Stimulated activated memory B cell treated with anti-CD40 and anti-IgM and Interleukin-4, amounts not matched to agents 10 μg/mL and 1 μg/mL and 100 μg/mL, for 72 hours (primary cell): Measurements from ENCODE around the gene PCP4.

ENCODE experiments used
- ATAC-seq: fragments of 150-1000 bp; cut with Tn5 transposase; 2 replicates; pipeline ENCODE4 v1.10.0; 2021
- H3K27ac Mint-ChIP-seq: one replicate; pipeline ENCODE4 v1.8.0; 2022; ENCODE audit warnings: mild to moderate bottlenecking, mixed read lengths
- H3K27me3 Mint-ChIP-seq: one replicate; pipeline ENCODE4 v1.8.0; 2022; ENCODE audit warnings: mixed read lengths
- H3K36me3 Mint-ChIP-seq: one replicate; pipeline ENCODE4 v1.8.0; 2022; ENCODE audit warnings: mixed read lengths
- H3K4me1 Mint-ChIP-seq: one replicate; pipeline ENCODE4 v1.8.0; 2022; ENCODE audit warnings: mixed read lengths
- H3K4me3 Mint-ChIP-seq: one replicate; pipeline ENCODE4 v1.8.0; 2022; ENCODE audit warnings: mild to moderate bottlenecking, moderate library complexity, mixed read lengths
- H3K9me3 Mint-ChIP-seq: one replicate; pipeline ENCODE4 v1.8.0; 2022; ENCODE audit warnings: mixed read lengths

PCP4 gene

DNA sequence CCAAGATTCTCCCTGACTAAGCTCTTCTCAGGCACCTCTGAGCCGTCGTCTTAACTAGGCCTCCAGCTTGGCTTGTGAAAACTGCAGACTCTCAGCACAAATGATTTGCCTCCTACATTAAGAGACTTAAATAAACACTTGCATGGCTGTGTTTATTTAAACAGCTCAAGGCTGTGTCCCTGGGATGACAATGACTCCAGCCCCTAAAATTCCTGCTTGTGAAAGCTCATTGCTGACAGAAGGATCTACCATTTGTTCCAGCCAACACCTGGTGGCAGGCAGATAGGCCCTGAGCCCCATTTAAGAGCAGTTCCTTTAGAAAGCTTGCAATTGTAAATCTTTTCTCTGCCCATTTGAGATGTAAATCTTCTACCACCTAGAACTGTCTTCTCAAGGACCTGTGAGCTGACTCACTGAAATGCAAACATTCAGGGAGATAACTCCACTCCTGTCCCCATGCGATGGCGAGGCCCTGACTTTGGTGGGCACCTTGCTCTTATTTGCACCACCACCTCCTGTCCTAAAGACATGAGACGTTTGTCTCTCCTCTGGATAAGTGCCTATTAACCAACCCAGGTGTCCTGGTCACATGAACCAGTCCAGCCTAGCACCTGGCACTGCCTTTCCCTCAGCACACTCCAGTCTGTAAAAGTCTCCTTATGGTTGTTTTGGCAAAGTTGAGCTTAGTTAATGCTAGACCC lies 15.1 kb upstream of the PCP4 start:
- no peaks in the 10 kb centered on the region for H3K27me3 Mint-ChIP-seq
- no peaks in the 10 kb centered on the region for H3K4me1 Mint-ChIP-seq
- H3K27ac Mint-ChIP-seq = no peak overlapping the region
- H3K4me3 Mint-ChIP-seq = no peak overlapping the region
- H3K36me3 Mint-ChIP-seq = no peaks in the 10 kb centered on the region
- no peak for ATAC-seq
- peaks cover 3% of the 10 kb centered on the region for H3K9me3 Mint-ChIP-seq

DNA sequence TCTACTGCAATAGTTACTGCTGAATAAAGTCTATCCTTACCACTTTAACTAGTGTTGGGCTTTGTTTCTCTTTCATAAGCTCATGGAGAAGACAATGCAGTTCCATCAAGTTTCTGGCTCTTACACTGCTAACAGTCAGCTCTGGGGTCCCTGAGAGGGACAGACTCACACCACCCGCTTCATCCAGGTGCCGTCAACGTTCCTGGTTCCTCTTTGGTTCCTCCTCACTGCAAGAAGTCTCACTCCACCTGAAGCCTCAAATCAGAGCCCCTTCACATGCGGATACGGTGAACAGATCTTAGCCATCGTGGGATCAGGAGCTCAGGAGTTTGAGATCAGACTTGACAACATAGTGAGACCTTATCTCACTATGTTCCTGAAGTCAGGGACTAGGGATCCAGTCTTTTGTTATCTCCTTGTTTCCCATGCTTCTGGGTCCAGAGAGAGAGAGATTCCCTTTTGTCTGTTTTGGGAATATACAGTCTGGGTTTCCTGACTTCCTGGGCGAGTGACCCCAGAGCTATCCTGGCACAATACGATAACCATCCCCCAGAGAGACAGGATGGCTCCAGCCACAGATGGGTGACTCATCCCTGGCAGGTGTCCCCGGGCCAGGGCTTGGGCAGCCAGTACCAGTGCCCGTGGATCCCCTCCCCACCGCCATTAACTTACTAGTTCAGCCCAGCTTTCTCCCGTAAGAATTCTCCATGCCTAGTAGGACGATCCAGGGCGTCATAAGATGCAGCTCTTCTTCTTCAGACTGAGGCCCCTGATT lies 14.3 kb upstream of the PCP4 start:
- ATAC-seq = no peak
- H3K4me1 Mint-ChIP-seq = no peaks in the 10 kb centered on the region
- no peak overlapping the region for H3K27ac Mint-ChIP-seq
- H3K9me3 Mint-ChIP-seq = peaks cover 3% of the 10 kb centered on the region
- H3K4me3 Mint-ChIP-seq = no peak overlapping the region
- no peaks in the 10 kb centered on the region for H3K27me3 Mint-ChIP-seq
- no peaks in the 10 kb centered on the region for H3K36me3 Mint-ChIP-seq

GRCh38 chr21:39854572-39854971 lies 12.7 kb upstream of the PCP4 start:
- Mint-ChIP-seq H3K27me3 (no peaks in the 10 kb centered on the region), H3K36me3 (no peaks in the 10 kb centered on the region), H3K4me1 (no peaks in the 10 kb centered on the region), H3K27ac (no peak overlapping the region), H3K4me3 (no peak overlapping the region), H3K9me3 (peaks cover 3% of the 10 kb centered on the region)
- ATAC-seq = no peak

DNA sequence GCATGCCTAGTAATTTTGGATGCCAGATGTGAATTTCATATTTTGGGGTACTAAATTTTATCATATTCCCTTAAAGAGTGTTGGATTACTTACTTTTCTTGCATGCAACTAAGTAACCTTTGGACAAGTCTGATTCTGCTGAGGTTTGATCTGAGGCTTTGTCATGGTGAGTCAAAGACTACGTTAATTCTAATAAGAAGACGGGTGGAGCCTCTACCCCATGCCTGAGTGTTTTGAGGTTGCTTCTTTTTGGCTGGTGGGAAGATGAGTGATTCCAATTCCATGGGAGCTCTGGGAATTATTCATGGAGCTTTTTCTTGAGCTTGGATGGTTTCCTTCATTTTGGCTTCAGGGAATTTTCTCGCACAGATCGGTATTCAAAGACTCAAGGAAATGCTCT lies 11.6 kb upstream of the PCP4 start:
- no peaks in the 10 kb centered on the region for H3K4me1 Mint-ChIP-seq
- no peak for ATAC-seq
- no peak overlapping the region for H3K27ac Mint-ChIP-seq
- H3K4me3 Mint-ChIP-seq = no peak overlapping the region
- no peaks in the 10 kb centered on the region for H3K36me3 Mint-ChIP-seq
- H3K9me3 Mint-ChIP-seq = peaks cover 3% of the 10 kb centered on the region
- no peaks in the 10 kb centered on the region for H3K27me3 Mint-ChIP-seq

- no peak for ATAC-seq
- no peak overlapping the region for H3K4me3 Mint-ChIP-seq
- no peaks in the 10 kb centered on the region for H3K27me3 Mint-ChIP-seq
- no peaks in the 10 kb centered on the region for H3K9me3 Mint-ChIP-seq
- no peak overlapping the region for H3K27ac Mint-ChIP-seq
- H3K36me3 Mint-ChIP-seq = no peaks in the 10 kb centered on the region
- H3K4me1 Mint-ChIP-seq = no peaks in the 10 kb centered on the region
Measured at GRCh38 chr21:39860600-39860999, 6.6 kb upstream of the PCP4 start.

DNA sequence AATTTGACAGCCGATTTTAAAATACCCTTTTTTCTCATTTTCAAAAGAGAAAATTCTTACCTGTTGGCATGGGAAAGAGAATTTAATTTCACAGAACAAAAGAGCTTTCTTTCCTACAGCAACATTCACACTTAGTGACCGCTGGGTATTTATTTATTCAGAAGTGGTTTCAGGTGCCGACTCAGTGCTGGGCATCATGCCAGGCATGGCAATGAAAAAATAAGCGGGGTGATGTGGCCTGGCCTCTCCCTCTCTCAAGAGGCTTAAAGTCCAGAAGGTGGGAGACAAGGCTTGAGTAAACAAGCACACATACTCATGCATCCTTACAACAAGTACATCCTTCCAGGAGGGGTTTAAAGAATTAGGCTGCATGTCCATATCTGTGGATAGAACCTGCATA lies 4.1 kb upstream of the PCP4 start:
- Mint-ChIP-seq H3K36me3 (no peaks in the 10 kb centered on the region), H3K9me3 (no peaks in the 10 kb centered on the region), H3K27ac (no peak overlapping the region), H3K27me3 (peaks cover 10% of the 10 kb centered on the region), H3K4me3 (no peak overlapping the region), H3K4me1 (peaks cover 6% of the 10 kb centered on the region)
- ATAC-seq = no peak

DNA sequence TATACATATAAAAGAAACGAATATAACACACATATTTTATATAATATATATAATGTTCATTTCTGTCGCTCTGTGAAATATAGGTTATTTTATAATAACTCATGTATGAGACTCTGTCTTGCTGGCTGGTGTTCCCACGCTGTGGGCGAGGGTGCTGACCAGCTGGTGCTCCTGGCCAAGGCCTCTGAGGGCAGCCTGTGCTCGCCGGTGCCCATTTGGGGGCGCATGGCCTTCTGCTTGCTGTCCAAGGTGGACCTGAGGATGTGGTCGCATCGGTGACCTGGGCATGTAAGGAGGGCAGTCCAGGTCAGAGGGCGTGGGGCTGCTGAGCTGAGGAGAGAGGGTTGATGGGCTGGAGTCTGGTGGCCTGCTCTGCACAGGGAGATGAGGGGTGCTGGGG lies 1.1 kb upstream of the PCP4 start:
- H3K27me3 Mint-ChIP-seq = peaks cover 10% of the 10 kb centered on the region
- H3K9me3 Mint-ChIP-seq = no peaks in the 10 kb centered on the region
- H3K4me3 Mint-ChIP-seq = no peak overlapping the region
- ATAC-seq = no peak
- no peak overlapping the region for H3K27ac Mint-ChIP-seq
- no peaks in the 10 kb centered on the region for H3K36me3 Mint-ChIP-seq
- H3K4me1 Mint-ChIP-seq = peaks cover 6% of the 10 kb centered on the region

DNA sequence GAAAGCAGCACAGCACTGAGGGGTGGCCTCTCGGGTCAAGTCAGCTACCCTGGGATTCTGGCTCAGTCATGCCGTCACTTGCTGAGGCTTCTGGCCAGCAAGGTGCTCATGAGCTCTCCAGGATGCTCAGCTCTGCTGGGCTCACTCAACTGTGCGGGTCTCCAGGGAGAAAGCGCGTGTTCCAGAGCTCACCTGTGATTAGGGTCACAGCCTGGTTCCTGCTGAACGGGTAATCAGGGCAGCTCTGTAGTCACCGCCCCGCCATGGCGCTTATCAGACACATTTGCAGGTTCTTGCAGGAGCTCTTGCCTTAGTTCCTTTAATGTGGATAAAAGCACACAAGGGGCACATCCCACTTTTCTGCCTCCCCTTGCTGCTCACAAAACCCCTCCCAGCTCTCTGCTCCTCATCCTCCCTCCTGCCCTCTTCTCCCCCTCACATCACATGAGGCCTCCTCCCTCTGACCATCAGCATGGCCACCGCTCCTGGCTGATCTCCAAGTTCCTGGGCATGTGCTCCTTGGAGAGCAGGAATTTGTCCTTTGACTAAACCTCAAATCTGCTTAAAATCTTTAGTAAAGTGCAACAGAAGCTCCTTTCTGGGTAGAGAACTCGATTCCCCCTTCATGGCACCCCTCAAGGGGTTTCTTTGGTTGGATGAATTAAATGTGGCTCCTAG lies 2.0 kb downstream of the PCP4 start:
- H3K9me3 Mint-ChIP-seq = peaks cover 3% of the 10 kb centered on the region

DNA sequence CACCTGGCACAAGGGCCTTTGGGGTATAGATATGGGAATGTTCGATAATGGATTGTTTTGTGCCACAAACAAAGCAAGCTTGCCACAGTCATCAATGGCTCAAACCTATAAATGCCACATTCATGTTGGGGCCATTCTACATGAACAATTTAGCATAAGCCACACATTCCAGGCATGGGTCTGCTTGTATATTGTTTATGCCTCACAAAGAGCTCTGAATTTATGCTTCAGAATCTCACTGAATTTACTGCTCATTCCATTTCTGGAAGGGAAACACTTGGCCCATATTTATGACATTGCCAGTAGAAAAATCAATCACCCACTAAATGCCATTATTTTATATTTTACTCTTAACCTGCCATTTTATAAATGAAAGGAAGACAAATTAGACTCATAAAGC lies 6.4 kb downstream of the PCP4 start:
- no peak for ATAC-seq
- Mint-ChIP-seq H3K9me3 (peaks cover 3% of the 10 kb centered on the region), H3K4me3 (no peak overlapping the region), H3K27me3 (no peaks in the 10 kb centered on the region), H3K36me3 (no peaks in the 10 kb centered on the region), H3K4me1 (no peaks in the 10 kb centered on the region), H3K27ac (no peak overlapping the region)

More for the DNA sequence above, 2.0 kb downstream of the PCP4 start:
- Mint-ChIP-seq H3K27me3 (peaks cover 10% of the 10 kb centered on the region), H3K4me1 (peaks cover 6% of the 10 kb centered on the region), H3K27ac (no peak overlapping the region), H3K4me3 (no peak overlapping the region), H3K36me3 (no peaks in the 10 kb centered on the region)
- ATAC-seq = no peak

GRCh38 chr21:39874206-39874605 lies 7.0 kb downstream of the PCP4 start:
- Mint-ChIP-seq H3K4me1 (no peaks in the 10 kb centered on the region), H3K36me3 (no peaks in the 10 kb centered on the region), H3K27me3 (no peaks in the 10 kb centered on the region), H3K27ac (no peak overlapping the region), H3K9me3 (peaks cover 3% of the 10 kb centered on the region), H3K4me3 (no peak overlapping the region)
- no peak for ATAC-seq

DNA sequence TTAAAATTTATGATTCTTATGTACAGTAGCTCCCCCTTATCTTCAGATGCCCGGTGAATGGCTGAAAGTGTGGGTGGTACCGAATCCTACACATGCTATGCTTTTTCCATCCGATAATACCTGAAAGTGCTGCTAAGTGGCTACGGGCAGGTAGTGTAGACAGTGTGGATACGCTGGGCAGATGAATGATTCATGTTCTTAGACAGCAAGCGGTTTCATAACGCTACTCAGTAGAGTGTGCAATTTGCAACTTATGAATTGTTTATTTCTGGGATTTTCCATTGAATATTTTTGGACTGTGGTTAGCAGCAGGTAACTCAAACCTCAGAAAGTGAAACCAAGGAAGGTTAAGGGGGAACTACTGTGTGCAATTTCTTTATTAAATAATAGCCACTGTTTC lies 7.5 kb downstream of the PCP4 start:
- no peaks in the 10 kb centered on the region for H3K27me3 Mint-ChIP-seq
- H3K4me3 Mint-ChIP-seq = no peak overlapping the region
- ATAC-seq = no peak
- no peaks in the 10 kb centered on the region for H3K36me3 Mint-ChIP-seq
- H3K4me1 Mint-ChIP-seq = no peaks in the 10 kb centered on the region
- no peak overlapping the region for H3K27ac Mint-ChIP-seq
- peaks cover 3% of the 10 kb centered on the region for H3K9me3 Mint-ChIP-seq

- Mint-ChIP-seq H3K36me3 (no peaks in the 10 kb centered on the region), H3K4me1 (no peaks in the 10 kb centered on the region), H3K27me3 (no peaks in the 10 kb centered on the region), H3K9me3 (no peaks in the 10 kb centered on the region), H3K27ac (no peak overlapping the region), H3K4me3 (no peak overlapping the region)
- no peak for ATAC-seq
Measured at GRCh38 chr21:39881661-39882060, 14.4 kb downstream of the PCP4 start.

GRCh38 chr21:39882151-39882838 lies 15.1 kb downstream of the PCP4 start:
- Mint-ChIP-seq H3K36me3 (no peaks in the 10 kb centered on the region), H3K27me3 (no peaks in the 10 kb centered on the region), H3K4me1 (no peaks in the 10 kb centered on the region)

DNA sequence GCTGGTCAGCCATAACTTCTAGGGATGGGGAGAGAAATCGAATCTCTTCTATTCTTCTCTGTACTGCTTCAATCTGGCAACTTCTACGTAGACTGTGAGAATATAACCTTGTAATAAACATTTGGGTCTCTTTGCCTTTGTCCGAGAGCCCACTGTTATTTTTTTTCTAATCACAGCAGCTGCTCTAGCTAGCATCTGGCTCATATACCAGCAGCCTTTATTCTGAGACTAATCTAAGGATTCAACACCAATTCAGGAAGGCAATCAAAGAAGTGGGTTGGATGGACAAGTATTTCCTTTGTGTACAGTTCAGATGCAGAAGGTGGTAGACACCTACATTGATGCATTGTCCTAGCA lies 15.6 kb downstream of the PCP4 start:
- Mint-ChIP-seq H3K27me3 (no peaks in the 10 kb centered on the region), H3K36me3 (no peaks in the 10 kb centered on the region), H3K9me3 (no peaks in the 10 kb centered on the region), H3K27ac (no peak overlapping the region), H3K4me1 (no peaks in the 10 kb centered on the region), H3K4me3 (no peak overlapping the region)
- ATAC-seq = no peak

More at GRCh38 chr21:39882151-39882838, 15.1 kb downstream of the PCP4 start:
- Mint-ChIP-seq H3K27ac (no peak overlapping the region), H3K9me3 (no peaks in the 10 kb centered on the region), H3K4me3 (no peak overlapping the region)
- ATAC-seq = no peak

GRCh38 chr21:39885119-39885848 lies 18.0 kb downstream of the PCP4 start:
- Mint-ChIP-seq H3K27ac (no peak overlapping the region), H3K4me1 (no peaks in the 10 kb centered on the region), H3K36me3 (no peaks in the 10 kb centered on the region), H3K9me3 (no peaks in the 10 kb centered on the region), H3K4me3 (no peak overlapping the region), H3K27me3 (no peaks in the 10 kb centered on the region)
- no peak for ATAC-seq
